HepG2 (cell line): ENCODE data around the gene RBBP8NL. TPM values are rescaled to one million over a fixed set of nuclear protein-coding genes. Genes with fewer than 3 reads are reported as not detected.

ENCODE experiments used
- AHDC1 ChIP-seq: sonication (generic); formaldehyde crosslinking; IDR thresholded peaks from 2 replicates; pipeline ENCODE4 v1.5.1; 2020; ENCODE audit warnings: mild to moderate bottlenecking, missing genetic modification reagents, borderline replicate concordance
- CCAR2 ChIP-seq: fragments of 200-400 bp; formaldehyde crosslinking; optimal IDR thresholded peaks from 2 replicates; pipeline ENCODE3; 2018; ENCODE audit warnings: low read depth, mild to moderate bottlenecking, low read length, moderate library complexity
- CENPX ChIP-seq: sonication (generic); formaldehyde crosslinking; IDR thresholded peaks from 2 replicates; pipeline ENCODE4 v1.9.0; 2021; ENCODE audit warnings: mild to moderate bottlenecking, missing genetic modification reagents, moderate library complexity
- GRHL1 ChIP-seq: sonication (generic); formaldehyde crosslinking; conservative IDR thresholded peaks from 2 replicates; pipeline ENCODE4 v1.8.0; 2022; ENCODE audit warnings: missing genetic modification reagents
- HOXA7 ChIP-seq: sonication (generic); formaldehyde crosslinking; IDR thresholded peaks from 2 replicates; pipeline ENCODE4 v1.8.1; 2022; ENCODE audit warnings: mild to moderate bottlenecking, missing genetic modification reagents, moderate library complexity
- ISL2 ChIP-seq: sonication (generic); formaldehyde crosslinking; IDR thresholded peaks from 2 replicates; pipeline ENCODE4 v1.5.0; 2020; ENCODE audit warnings: missing genetic modification reagents
- JUNB ChIP-seq: sonication (generic); formaldehyde crosslinking; IDR thresholded peaks from 2 replicates; pipeline ENCODE4 v1.8.0; 2022; ENCODE audit warnings: missing genetic modification reagents, mild to moderate bottlenecking, borderline replicate concordance
- POLR2G ChIP-seq: fragments of 200-400 bp; formaldehyde crosslinking; IDR thresholded peaks from 2 replicates; pipeline ENCODE4 v1.6.1; 2018; ENCODE audit warnings: mild to moderate bottlenecking, low read depth, low read length, moderate library complexity
- PREB ChIP-seq: sonication (generic); formaldehyde crosslinking; IDR thresholded peaks from 2 replicates; pipeline ENCODE4 v1.4.0; 2020; ENCODE audit warnings: missing genetic modification reagents
- RFX1 ChIP-seq: fragments of 450-650 bp; IDR thresholded peaks from 2 replicates; pipeline ENCODE4 v1.6.1; 2017
- SAP130 ChIP-seq: IDR thresholded peaks from 2 replicates; pipeline ENCODE4 v1.6.1; 2016; ENCODE audit warnings: low read depth
- SMC3 ChIP-seq: IDR thresholded peaks from 2 replicates; pipeline ENCODE4 v1.6.1; 2011; ENCODE audit warnings: low read length, improper control_type of control experiment
- SRSF1 ChIP-seq: fragments of 200-400 bp; formaldehyde crosslinking; optimal IDR thresholded peaks from 2 replicates; pipeline ENCODE3; 2017; ENCODE audit warnings: mild to moderate bottlenecking, low read depth, low read length, moderate library complexity
- SRSF9 ChIP-seq: fragments of 200-400 bp; formaldehyde crosslinking; IDR thresholded peaks from 2 replicates; pipeline ENCODE4 v1.6.1; 2018; ENCODE audit warnings: borderline replicate concordance, mild to moderate bottlenecking, low read depth, low read length; ENCODE audit not compliant: insufficient read depth, poor library complexity, severe bottlenecking
- TFDP2 ChIP-seq: sonication (generic); formaldehyde crosslinking; IDR thresholded peaks from 2 replicates; pipeline ENCODE4 v1.4.0; 2020; ENCODE audit warnings: missing genetic modification reagents
- ZEB1 ChIP-seq: IDR thresholded peaks from 2 replicates; pipeline ENCODE4 v1.6.1; 2012; ENCODE audit warnings: mild to moderate bottlenecking, low read depth, inconsistent platforms; ENCODE audit not compliant: insufficient replicate concordance
- ZNF138 ChIP-seq: sonication (generic); formaldehyde crosslinking; IDR thresholded peaks from 2 replicates; pipeline ENCODE4 v1.5.0; 2020; ENCODE audit warnings: mild to moderate bottlenecking, low read depth, missing genetic modification reagents
- ZNF17 ChIP-seq: sonication (generic); formaldehyde crosslinking; IDR thresholded peaks from 2 replicates; pipeline ENCODE4 v1.5.0; 2020; ENCODE audit warnings: mild to moderate bottlenecking, missing genetic modification reagents
- ZNF556 ChIP-seq: sonication (generic); formaldehyde crosslinking; IDR thresholded peaks from 2 replicates; pipeline ENCODE4 v1.4.0; 2020; ENCODE audit warnings: mild to moderate bottlenecking, missing genetic modification reagents, borderline replicate concordance
- ZNF570 ChIP-seq: sonication (generic); formaldehyde crosslinking; IDR thresholded peaks from 2 replicates; pipeline ENCODE4 v1.4.0; 2020; ENCODE audit warnings: mild to moderate bottlenecking, missing genetic modification reagents, borderline replicate concordance
- ZNF672 ChIP-seq: sonication (generic); formaldehyde crosslinking; IDR thresholded peaks from 2 replicates; pipeline ENCODE4 v1.8.1; 2022; ENCODE audit warnings: missing genetic modification reagents
- polyA plus RNA-seq, 8 experiments: library from polyadenylated mRNA; depleted of rRNA in 3 of 8; stranded (reverse) in 7 of 8; unstranded in 1 of 8; fragments of >200 nt; fragmentation: Illumina TruSeq in 4 of 8; extraction: Trizol in 4 of 8; gene quantifications; 2 replicates each; pipeline versions ENCODE4 v1.2.1 to v1.2.3, GENCODE V29; 2011 to 2016; ENCODE audit warnings: low read depth in 4 of 8, missing spikeins in 1 of 8, mixed read lengths in 1 of 8; ENCODE audit not compliant: insufficient read depth in 1 of 8
- total RNA-seq, 5 experiments: library from RNA; depleted of rRNA; stranded (reverse); fragments of >200 nt; fragmentation: Illumina TruSeq; extraction: Trizol; gene quantifications; 2 replicates each; pipeline ENCODE4 v1.2.3, GENCODE V29; 2016; ENCODE audit warnings: low read depth in 1 of 5

Gene RBBP8NL
- total and polyA plus RNA-seq, 2 of the 13 experiments (the other 11 are each of a cell fraction or from before 2014, with no cell fraction given), result 0.69 to 0.86 TPM

- TF ChIP-seq AHDC1 (CRISPR knock-in tag) (no peak), SMC3 (no peak), TFDP2 (CRISPR knock-in tag) (no peak), POLR2G (no peak), ZNF672 (CRISPR knock-in tag) (no peak), SAP130 (CRISPR knock-in tag) (no peak), CCAR2 (no peak), HOXA7 (CRISPR knock-in tag) (no peak), ISL2 (no peak), ZNF570 (CRISPR knock-in tag) (no peak), GRHL1 (CRISPR knock-in tag) (no peak), ZEB1 (no peak), CENPX (CRISPR knock-in tag) (no peak), PREB (0 out of 2 replicates have a peak, but pooled peaks have one; percentile 37), ZNF138 (CRISPR knock-in tag) (no peak), SRSF1 (no peak), ZNF17 (CRISPR knock-in tag) (no peak), RFX1 (no peak), ZNF556 (CRISPR knock-in tag) (no peak), JUNB (CRISPR knock-in tag) (no peak), SRSF9 (no peak)
These were observed 61.4 kb downstream of the RBBP8NL start (continued) for GRCh38 chr20:62365814-62366369.
